H9 (cell line): ENCODE data around the gene RAB33B. TPM values are rescaled to one million over a fixed set of nuclear protein-coding genes. Genes with fewer than 3 reads are reported as not detected.

ENCODE experiments used
- DNase-seq: peaks from one replicate; pipeline ENCODE4 v3.0.0-alpha.2; 2017
- H2AFZ ChIP-seq: one replicate; pipeline ENCODE4 v1.6.1; 2013; ENCODE audit warnings: mild to moderate bottlenecking, low read length, control low read depth, moderate library complexity
- H2AK5ac ChIP-seq: 2 replicates; pipeline ENCODE4 v1.6.1; 2013; ENCODE audit warnings: low read length, control low read depth, mixed read lengths; ENCODE audit not compliant: insufficient read length
- H2BK120ac ChIP-seq: one replicate; pipeline ENCODE4 v1.6.1; 2013; ENCODE audit warnings: low read depth, mild to moderate bottlenecking, low read length, control low read depth, inconsistent platforms; ENCODE audit not compliant: poor library complexity, severe bottlenecking
- H2BK12ac ChIP-seq: 2 replicates; pipeline ENCODE4 v1.6.1; 2013; ENCODE audit warnings: low read length, control low read depth, mixed read lengths, low read depth; ENCODE audit not compliant: insufficient read length
- H2BK15ac ChIP-seq: 2 replicates; pipeline ENCODE4 v1.6.1; 2013; ENCODE audit warnings: low read depth, low read length, control low read depth
- H2BK20ac ChIP-seq: one replicate; pipeline ENCODE4 v1.6.1; 2013; ENCODE audit warnings: low read depth, mild to moderate bottlenecking, low read length, control low read depth, inconsistent platforms; ENCODE audit not compliant: poor library complexity, severe bottlenecking
- H2BK5ac ChIP-seq: 2 replicates; pipeline ENCODE4 v1.6.1; 2013; ENCODE audit warnings: low read length, control low read depth, mixed read lengths; ENCODE audit not compliant: insufficient read length
- H3K14ac ChIP-seq: 2 replicates; pipeline ENCODE4 v1.6.1; 2013; ENCODE audit warnings: low read length, control low read depth; ENCODE audit not compliant: insufficient read depth
- H3K18ac ChIP-seq: 2 replicates; pipeline ENCODE4 v1.6.1; 2013; ENCODE audit warnings: low read depth, mild to moderate bottlenecking, mixed read lengths, low read length, control low read depth; ENCODE audit not compliant: insufficient read length
- H3K23ac ChIP-seq: 2 replicates; pipeline ENCODE4 v1.6.1; 2013; ENCODE audit warnings: low read length, control low read depth, mixed read lengths, low read depth; ENCODE audit not compliant: insufficient read length
- H3K23me2 ChIP-seq: 2 replicates; pipeline ENCODE4 v1.6.1; 2013; ENCODE audit warnings: low read depth, mild to moderate bottlenecking, mixed read lengths, low read length, control low read depth; ENCODE audit not compliant: insufficient read length, poor library complexity, severe bottlenecking
- H3K27ac ChIP-seq: 2 replicates; pipeline ENCODE4 v1.5.1; 2013; ENCODE audit warnings: low read length, control low read depth, mixed read lengths, low read depth; ENCODE audit not compliant: insufficient read length
- H3K27me3 ChIP-seq: 2 replicates; pipeline ENCODE4 v1.6.1; 2013; ENCODE audit warnings: low read length, control low read depth, inconsistent platforms; ENCODE audit not compliant: insufficient read depth
- H3K4ac ChIP-seq: 2 replicates; pipeline ENCODE4 v1.6.1; 2013; ENCODE audit warnings: low read depth, mild to moderate bottlenecking, control low read depth, inconsistent platforms, low read length, moderate library complexity
- H3K4me1 ChIP-seq: 2 replicates; pipeline ENCODE4 v1.6.1; 2013; ENCODE audit warnings: low read length, control low read depth, inconsistent platforms; ENCODE audit not compliant: insufficient read depth
- H3K4me2 ChIP-seq: 2 replicates; pipeline ENCODE4 v1.6.1; 2013; ENCODE audit warnings: low read length, control low read depth, mixed read lengths; ENCODE audit not compliant: insufficient read length, insufficient read depth
- H3K56ac ChIP-seq: 2 replicates; pipeline ENCODE4 v1.6.1; 2013; ENCODE audit warnings: low read depth, mild to moderate bottlenecking, mixed read lengths, low read length, control low read depth; ENCODE audit not compliant: insufficient read length
- H3K79me1 ChIP-seq: 2 replicates; pipeline ENCODE4 v1.6.1; 2013; ENCODE audit warnings: low read depth, mild to moderate bottlenecking, moderate library complexity, low read length, control low read depth, inconsistent platforms; ENCODE audit not compliant: insufficient read depth, poor library complexity, severe bottlenecking
- H3K79me2 ChIP-seq: 2 replicates; pipeline ENCODE4 v1.6.1; 2013; ENCODE audit warnings: low read length, control low read depth, inconsistent platforms; ENCODE audit not compliant: insufficient read depth
- H3K9ac ChIP-seq: 2 replicates; pipeline ENCODE4 v1.6.1; 2013; ENCODE audit warnings: low read length, control low read depth, mixed read lengths; ENCODE audit not compliant: insufficient read length; ENCODE audit errors: extremely low read depth
- H3K9me3 ChIP-seq: one replicate; pipeline ENCODE4 v1.6.1; 2013; ENCODE audit warnings: low read depth, low read length, inconsistent platforms; ENCODE audit not compliant: control insufficient read depth
- H3T11ph ChIP-seq: one replicate; pipeline ENCODE4 v1.6.1; 2013; ENCODE audit warnings: mild to moderate bottlenecking, low read length, control low read depth, inconsistent platforms
- H4K20me1 ChIP-seq: one replicate; pipeline ENCODE4 v1.6.1; 2013; ENCODE audit not compliant: control insufficient read depth, insufficient read length, insufficient read depth
- H4K5ac ChIP-seq: 2 replicates; pipeline ENCODE4 v1.6.1; 2013; ENCODE audit warnings: low read depth, mild to moderate bottlenecking, mixed read lengths, low read length, control low read depth; ENCODE audit not compliant: insufficient read length
- H4K8ac ChIP-seq: replicated peaks from 2 replicates; pipeline ENCODE4 v1.6.1; 2013; ENCODE audit warnings: low read length, control low read depth, mixed read lengths, low read depth; ENCODE audit not compliant: insufficient read length
- H4K91ac ChIP-seq: 2 replicates; pipeline ENCODE4 v1.6.1; 2013; ENCODE audit warnings: low read depth, mild to moderate bottlenecking, moderate library complexity, mixed read lengths, low read length, control low read depth; ENCODE audit not compliant: insufficient read length
- H3K27ac Mint-ChIP-seq, 3 experiments: 2 replicates in 2 of 3; 3 replicates in 1 of 3; pipeline ENCODE4 v1.8.0; 2020 to 2021; ENCODE audit warnings: mixed read lengths in 3 of 3, mild to moderate bottlenecking in 1 of 3, moderate library complexity in 1 of 3
- H3K27me3 Mint-ChIP-seq: 2 replicates; pipeline ENCODE4 v1.8.0; 2021; ENCODE audit warnings: low read depth, mild to moderate bottlenecking, moderate library complexity, mixed read lengths
- H3K36me3 Mint-ChIP-seq, 3 experiments: 2 replicates in 2 of 3; 3 replicates in 1 of 3; pipeline ENCODE4 v1.8.0; 2020 to 2021; ENCODE audit warnings: low read depth in 3 of 3, mixed read lengths in 3 of 3; ENCODE audit not compliant: insufficient read depth in 1 of 3
- H3K4me1 Mint-ChIP-seq, 2 experiments: 2 replicates each; pipeline ENCODE4 v1.8.0; 2020; ENCODE audit warnings: mixed read lengths in 2 of 2
- H3K4me3 Mint-ChIP-seq, 2 experiments: 2 replicates in 1 of 2; 3 replicates in 1 of 2; pipeline ENCODE4 v1.8.0; 2020 to 2021; ENCODE audit warnings: mild to moderate bottlenecking in 2 of 2, mixed read lengths in 2 of 2, moderate library complexity in 1 of 2
- H3K9me3 Mint-ChIP-seq, 2 experiments: 2 replicates in 1 of 2; 3 replicates in 1 of 2; pipeline ENCODE4 v1.8.0; 2020; ENCODE audit warnings: mild to moderate bottlenecking in 2 of 2, mixed read lengths in 2 of 2, moderate library complexity in 1 of 2
- WGBS: extraction: QIAGEN DNeasy Blood & Tissue Kit; methylation state at CpG from one replicate; pipeline ENCODE4 v1.1.7; 2013; ENCODE audit warnings: missing lambda C conversion rate, low lambda C conversion rate, mixed read lengths; ENCODE audit not compliant: insufficient read length; ENCODE audit errors: extremely low coverage; 5-methylcytosine and 5-hydroxymethylcytosine counted together
- total RNA-seq: library from RNA; stranded (reverse); gene quantifications from 2 replicates; pipeline ENCODE4 v1.2.1, GENCODE V29; 2021
- TF ChIP-seq, protein P1 (sequence below): fragments of 200-600 bp; sonication (generic); conservative IDR thresholded peaks from 3 replicates; pipeline ENCODE4 v1.8.0; 2021; ENCODE audit warnings: antibody characterized with exemption, mild to moderate bottlenecking

Gene RAB33B
- total RNA-seq, 1 experiment from 2014 or later, result 7.7 TPM

DNA sequence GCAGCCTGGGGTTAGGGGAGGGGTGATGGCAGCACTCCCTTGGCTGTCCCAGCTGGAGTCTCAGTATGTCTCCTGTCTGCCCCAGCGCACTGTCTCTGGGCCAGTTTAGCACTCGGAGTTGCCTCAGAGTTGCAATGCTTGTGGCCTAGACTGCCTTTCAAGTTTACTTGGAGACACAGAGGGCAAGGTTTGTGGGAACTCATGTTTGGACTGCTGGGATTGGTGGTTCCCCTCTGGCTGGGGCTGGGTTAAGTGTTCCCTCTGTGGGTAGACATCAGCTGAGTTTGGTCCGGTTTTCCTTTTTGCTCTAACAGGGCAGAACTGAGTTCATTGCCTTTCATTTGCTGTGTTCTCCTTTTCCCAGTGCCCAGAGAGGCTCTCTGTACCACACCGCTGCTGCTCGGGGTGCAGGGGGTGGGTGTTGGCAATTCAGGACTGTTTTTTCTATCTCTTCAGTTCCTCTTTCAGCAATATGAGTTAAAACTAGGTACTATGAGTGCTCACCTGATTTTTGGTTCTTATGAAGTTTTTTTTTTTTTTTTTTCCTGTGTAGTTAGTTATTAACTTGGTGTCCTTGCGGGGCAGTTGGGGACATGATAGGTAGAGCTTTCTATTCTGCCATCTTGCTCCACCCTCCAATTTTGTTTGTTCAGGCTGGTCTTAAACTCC is 17.2 kb downstream of the RAB33B start:
- H3K9me3 ChIP-seq, result no peaks in the 10 kb centered on the region
- no peak overlapping the region for H2BK5ac ChIP-seq
- no peak overlapping the region for H3T11ph ChIP-seq
- no CpG with 5 or more reads among the region's 6 CpGs for WGBS
- H3K56ac ChIP-seq, result no peak overlapping the region
- H3K23ac ChIP-seq, result no peak overlapping the region
- no peaks in the 10 kb centered on the region for H3K4me1 ChIP-seq
- no peak overlapping the region; a peak in 1 of 7 replicates for H3K27ac Mint-ChIP-seq
- no peak overlapping the region for H3K14ac ChIP-seq
- H3K27ac ChIP-seq, result no peak overlapping the region
- no peak overlapping the region; a peak in 1 of 5 replicates for H3K4me3 Mint-ChIP-seq
- no peak overlapping the region for H2BK20ac ChIP-seq
- no peaks in the 10 kb centered on the region for H3K23me2 ChIP-seq
- no peak overlapping the region for H4K91ac ChIP-seq
- no peak overlapping the region for H2AK5ac ChIP-seq
- TF ChIP-seq, protein P1, sequence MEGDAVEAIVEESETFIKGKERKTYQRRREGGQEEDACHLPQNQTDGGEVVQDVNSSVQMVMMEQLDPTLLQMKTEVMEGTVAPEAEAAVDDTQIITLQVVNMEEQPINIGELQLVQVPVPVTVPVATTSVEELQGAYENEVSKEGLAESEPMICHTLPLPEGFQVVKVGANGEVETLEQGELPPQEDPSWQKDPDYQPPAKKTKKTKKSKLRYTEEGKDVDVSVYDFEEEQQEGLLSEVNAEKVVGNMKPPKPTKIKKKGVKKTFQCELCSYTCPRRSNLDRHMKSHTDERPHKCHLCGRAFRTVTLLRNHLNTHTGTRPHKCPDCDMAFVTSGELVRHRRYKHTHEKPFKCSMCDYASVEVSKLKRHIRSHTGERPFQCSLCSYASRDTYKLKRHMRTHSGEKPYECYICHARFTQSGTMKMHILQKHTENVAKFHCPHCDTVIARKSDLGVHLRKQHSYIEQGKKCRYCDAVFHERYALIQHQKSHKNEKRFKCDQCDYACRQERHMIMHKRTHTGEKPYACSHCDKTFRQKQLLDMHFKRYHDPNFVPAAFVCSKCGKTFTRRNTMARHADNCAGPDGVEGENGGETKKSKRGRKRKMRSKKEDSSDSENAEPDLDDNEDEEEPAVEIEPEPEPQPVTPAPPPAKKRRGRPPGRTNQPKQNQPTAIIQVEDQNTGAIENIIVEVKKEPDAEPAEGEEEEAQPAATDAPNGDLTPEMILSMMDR, result no peak
- DNase-seq, result no peak
- no peak overlapping the region for H4K8ac ChIP-seq
- peaks cover 9 to 11% of the 10 kb centered on the region in 2 experiments; a peak in 2 of 4 replicates for H3K4me1 Mint-ChIP-seq
- H3K9ac ChIP-seq, result no peak overlapping the region
- H2AFZ ChIP-seq, result no peak overlapping the region
- H3K4me2 ChIP-seq, result no peak overlapping the region
- no peak overlapping the region for H3K4ac ChIP-seq
- H3K27me3 ChIP-seq, result no peaks in the 10 kb centered on the region
- no peak overlapping the region for H4K5ac ChIP-seq
- no peak overlapping the region for H2BK12ac ChIP-seq
- H3K79me2 ChIP-seq, result peaks cover 8% of the 10 kb centered on the region; the same call in 1 of the 2 replicates
- no peak overlapping the region for H2BK120ac ChIP-seq
- no peak overlapping the region for H3K18ac ChIP-seq
- peaks cover 5 to 20% of the 10 kb centered on the region in 2 experiments; a peak in 4 of 5 replicates for H3K9me3 Mint-ChIP-seq
- H3K36me3 Mint-ChIP-seq, result peaks cover 25 to 45% (median 27%) of the 10 kb centered on the region in 3 experiments
- no peak overlapping the region for H2BK15ac ChIP-seq
- no peaks in the 10 kb centered on the region for H3K27me3 Mint-ChIP-seq
- no peaks in the 10 kb centered on the region for H4K20me1 ChIP-seq
- peaks cover 4% of the 10 kb centered on the region for H3K79me1 ChIP-seq
